Measurements from ENCODE around the gene TBK1.
"Not testable (repeated sequence)": the region's sequence is repeated elsewhere in the genome, so short reads cannot be mapped to it uniquely, and the experiment has no call there.

The TBK1 gene

DNA sequence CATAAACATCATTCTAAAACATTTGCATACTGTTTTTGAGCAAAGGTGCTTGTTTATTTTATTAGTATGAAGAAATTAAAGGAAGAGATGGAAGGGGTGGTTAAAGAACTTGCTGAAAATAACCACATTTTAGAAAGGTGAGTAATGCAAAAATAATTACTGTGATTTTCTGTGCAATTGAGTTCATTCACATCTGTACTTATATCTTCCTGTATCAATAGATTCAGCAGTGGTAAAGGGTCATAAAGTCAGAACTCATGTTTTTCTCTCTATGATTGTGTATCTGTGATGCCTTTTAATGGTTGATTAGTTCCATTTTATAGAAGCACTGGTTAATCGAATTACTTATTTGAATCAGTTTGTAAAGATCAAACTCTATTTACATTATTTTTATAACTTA lies 46.0 kb downstream of the TBK1 start:
- no peak for DNase-seq

DNA sequence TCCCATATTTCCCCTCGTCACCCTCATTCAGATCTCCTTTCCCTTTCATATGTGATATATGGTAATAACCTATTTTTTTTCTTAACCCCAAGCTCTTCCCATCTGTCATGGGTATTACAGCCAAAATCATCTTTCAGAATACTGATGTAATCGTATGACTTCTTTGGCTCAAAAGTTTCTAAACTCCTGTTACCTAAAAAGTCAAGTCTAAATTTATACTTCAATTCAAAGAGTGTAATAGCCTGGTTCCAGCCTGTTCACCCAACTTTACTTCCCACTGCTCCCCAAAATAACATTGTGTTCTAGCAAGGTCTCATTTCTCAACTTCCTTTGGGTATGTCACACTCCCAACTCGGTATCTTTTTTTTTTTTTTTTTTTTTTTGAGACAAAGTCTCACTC lies 48.5 kb downstream of the TBK1 start:
- no peak for DNase-seq

DNA sequence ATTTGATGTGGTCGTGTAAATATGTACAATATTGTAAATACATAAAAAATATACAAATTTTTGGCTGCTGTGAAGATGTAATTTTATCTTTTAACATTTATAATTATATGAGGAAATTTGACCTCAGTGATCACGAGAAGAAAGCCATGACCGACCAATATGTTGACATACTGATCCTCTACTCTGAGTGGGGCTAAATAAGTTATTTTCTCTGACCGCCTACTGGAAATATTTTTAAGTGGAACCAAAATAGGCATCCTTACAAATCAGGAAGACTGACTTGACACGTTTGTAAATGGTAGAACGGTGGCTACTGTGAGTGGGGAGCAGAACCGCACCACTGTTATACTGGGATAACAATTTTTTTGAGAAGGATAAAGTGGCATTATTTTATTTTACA lies 49.6 kb downstream of the TBK1 start:
- DNase-seq = no peak

DNA sequence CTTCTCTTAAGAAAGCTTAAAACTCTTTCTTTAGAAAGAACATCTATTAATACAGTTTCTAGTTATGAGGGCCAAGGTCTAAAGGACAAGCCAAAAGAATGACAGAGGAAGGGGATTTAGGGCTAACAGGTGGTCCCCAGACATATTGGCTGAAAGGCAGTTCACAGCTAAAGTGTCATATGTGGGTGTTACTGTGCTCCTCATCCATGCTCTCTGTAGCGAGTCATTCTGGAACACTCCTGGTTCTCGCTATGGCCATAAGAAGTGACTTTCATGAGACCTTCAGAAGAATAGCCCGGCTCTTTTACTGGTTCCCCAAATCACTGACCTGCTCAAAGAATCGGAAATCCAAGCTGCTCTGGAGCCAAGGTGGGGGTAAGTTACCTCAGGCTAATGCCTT lies 55.0 kb downstream of the TBK1 start:
- no peak for DNase-seq

DNA sequence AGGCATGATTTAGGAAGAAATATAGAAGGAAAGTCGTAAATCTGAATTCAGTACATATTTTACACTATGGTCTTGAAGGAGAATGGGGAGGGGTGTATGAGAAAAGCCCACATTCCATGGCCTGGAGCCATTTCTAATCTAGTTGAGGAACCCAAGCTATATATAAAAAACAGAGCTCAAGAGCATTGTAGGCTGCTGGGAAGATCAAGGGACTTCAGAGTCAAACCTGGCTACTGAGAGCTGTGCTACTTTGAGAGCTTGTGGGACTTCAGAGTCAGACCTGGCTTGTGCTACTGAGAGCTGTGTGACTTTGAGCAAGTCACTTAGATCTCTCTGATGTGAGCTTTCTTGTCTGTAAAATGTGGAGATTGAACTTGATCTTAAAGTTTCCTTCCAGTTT lies 58.7 kb downstream of the TBK1 start:
- DNase-seq = no peak

DNA sequence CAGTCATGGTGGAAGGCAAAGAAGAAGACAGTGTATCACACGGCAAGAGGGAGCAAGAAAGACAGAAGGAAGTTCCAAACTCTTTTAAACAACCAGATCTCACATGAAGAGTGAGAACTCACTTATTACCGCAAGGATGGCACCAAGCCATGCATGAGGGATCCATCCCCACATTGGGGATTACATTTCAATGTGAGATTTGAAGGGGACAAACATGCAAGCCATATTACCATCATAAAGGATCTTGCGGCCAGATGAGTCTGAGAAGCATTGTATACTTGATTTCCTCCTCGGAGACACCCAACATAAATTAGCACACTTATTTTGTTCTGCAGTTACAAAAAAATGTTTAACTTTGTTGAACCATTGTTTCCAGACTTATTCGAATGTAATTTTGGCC lies 66.5 kb downstream of the TBK1 start:
- DNase-seq = no peak

DNA sequence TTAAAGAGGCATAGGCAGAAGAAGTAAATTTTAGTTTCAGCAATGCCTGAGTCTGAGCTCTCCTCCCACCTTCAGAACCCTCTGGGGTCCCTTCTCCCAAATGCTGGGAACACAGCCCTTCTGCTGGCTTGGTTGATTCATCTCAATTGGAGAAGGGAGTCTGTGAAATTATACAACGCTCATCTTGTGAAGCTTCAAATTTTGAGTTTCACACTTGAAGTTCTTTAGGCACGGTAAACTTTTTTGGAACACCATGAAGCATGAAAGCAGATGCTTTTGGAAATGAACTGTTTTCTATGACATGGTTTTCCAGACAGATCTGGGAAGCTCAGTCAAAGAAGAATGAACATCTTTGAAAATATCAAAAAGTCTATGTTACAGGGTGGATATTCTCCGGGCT lies 69.9 kb downstream of the TBK1 start:
- no peak for DNase-seq

DNA sequence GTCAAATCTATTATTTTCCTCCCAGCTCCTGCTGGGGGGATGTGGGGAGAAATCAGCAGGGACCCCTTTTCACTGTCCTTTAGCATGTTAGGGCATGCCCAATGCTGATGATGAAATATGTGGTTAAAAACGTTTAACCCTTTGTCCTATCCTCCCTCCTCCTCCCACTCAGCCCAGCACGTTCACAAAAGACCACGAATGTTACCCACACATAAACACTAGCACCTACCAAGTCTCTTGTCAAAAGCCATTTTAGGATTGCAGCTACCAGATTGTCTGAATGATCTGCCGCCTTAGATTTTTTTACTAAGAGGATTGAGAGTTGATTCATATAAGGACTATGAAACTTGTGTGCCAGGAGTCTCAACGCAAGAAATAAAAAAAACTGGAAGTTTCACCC lies 70.4 kb downstream of the TBK1 start:
- DNase-seq = no peak

DNA sequence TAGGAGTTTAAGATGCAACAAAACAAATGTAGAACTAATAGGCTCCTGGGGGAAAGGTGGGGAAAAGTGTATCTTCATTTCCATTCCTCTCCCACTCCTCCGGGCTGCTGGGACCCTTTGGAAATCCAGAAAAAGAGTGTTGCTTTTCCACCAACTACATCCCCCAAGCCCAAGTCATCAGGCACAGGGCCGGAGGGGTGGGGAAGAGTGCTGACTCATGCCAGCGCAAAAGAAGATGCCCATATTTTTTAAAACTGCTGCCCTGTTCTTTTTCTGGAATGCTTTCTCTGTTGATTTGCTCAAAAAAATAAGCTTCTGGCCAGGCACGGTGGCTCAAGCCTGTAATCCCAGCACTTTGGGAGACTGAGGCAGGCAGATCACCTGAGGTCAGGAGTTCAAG lies 70.9 kb downstream of the TBK1 start:
- DNase-seq = no peak

DNA sequence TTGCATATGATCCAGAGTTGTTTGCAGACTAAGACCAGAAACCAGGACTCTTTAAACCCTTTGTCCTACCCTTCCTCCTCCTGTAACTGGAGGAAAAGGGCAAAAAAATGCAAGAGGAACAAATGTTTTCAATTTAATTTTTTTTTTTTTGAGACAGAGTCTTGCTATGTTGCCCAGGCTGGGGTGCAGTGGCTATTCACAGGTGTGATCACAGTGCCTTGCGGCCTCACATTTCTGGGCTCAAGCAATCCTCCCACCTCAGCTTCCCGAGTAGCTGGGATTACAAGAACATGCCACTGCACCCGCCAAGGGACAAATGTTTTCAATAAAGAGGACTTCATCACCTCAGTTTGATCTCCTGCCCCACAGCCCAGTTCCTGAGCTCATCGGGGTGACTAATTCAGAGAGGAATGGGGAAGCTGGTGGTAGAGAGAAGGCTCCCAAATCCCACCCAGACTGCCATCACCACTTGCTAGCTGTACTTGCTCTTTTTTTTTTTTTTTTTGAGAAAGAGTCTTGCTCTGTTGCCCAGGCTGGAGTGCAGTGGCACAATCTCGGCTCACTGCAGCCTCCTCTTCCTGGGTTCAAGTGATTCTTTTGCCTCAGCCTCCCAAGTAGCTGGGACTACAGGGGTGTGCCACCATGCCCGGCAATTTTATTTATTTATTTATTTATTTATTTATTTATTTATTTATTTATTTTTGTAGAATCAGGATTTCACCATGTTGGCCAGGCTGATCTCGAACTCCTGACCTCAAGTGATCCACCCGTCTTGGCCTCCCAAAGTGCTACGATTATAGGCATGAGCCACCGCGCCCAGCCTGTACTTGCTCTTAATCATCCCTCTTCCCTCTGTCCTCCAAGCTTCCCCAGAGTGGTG lies 71.9 kb downstream of the TBK1 start:
- not testable (repeated sequence) for DNase-seq

DNA sequence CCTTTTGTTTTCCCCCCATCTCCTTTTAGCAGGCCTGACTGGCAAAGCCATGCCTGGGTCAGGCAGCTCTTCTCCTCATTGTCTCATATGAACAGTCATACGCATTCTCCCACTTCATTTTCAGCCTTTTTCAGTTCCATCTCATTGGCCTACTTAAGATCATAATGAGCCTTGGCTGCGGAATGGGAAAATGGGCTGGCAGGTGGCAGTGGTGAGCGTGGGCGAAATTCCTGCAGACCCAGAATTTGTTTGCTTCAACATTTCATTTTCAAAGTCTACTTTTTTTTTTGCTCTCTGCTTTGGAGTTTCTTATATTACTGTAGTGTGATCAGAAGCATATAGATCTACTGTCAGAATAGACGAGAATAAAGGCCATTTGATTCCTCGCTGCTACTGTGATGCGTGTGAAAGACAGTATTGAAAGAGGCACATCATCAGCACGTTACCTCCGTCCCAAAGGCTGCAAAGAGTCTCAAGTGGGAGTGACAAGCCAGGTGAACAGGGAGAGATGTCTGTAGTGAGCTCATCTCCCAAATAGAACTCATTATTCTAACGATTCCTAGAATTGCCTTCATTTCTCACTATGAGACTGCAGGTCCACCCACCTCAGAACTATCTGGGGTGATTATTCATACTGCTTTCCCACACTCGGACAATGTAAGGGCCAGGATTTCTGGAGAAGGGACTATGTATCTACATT lies 73.7 kb downstream of the TBK1 start:
- no peak for DNase-seq

DNA sequence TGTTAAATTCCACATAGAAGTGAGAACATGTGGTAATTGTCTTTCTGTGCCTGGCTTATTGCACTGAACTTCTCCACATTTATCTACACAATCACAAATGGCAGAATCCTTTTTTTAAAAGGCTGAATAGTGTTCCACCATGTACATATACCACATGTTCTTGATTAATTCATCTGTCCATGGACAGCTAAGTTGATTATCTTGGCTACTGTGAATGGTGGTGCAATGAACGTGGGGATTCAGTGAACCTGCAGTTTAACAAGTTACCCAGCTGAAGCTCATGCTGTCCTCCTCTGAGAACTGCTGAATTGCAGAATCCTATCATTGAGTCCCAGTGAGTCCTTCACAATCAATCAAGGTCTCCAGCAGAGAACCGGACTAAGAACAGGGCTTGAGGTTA lies 74.9 kb downstream of the TBK1 start:
- no peak for DNase-seq

DNA sequence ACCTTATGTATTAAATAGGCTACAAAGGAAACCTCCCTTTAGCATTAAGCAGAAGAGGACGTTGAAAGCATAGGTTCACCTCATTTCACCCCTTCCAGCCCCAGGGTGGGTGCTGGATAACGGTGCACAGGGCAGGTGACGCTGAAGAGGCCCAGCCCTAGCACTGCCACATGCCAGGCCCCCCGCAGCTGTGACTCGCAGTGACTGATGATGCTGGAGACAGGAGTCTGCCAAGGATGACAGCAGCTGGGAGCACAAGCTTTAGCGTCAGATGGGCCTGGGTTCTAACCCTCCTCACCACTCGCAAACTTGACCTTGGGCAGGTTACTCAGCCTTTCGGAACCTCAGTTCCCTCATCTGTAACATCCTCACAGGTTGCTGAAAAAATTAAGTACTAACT lies 76.7 kb downstream of the TBK1 start:
- no peak for DNase-seq

DNA sequence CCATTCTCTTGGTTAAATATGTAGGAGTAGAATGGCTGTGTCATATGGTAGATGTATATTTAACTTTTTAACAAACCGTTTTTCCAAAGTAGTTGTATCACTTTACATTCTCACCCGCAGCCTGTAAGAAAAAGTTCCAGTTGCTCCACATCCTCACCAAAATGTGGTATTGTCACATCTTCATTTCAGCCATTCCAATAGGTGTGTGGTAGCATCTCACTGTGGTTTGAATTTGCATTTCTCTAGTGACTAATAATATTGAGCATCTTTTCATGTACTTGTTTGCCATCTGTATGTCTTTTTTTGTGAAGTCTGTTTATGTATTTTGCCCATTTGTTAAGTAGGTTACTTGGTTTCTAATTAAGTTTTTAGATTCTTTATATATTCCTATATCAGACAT lies 78.6 kb downstream of the TBK1 start:
- no peak for DNase-seq

DNA sequence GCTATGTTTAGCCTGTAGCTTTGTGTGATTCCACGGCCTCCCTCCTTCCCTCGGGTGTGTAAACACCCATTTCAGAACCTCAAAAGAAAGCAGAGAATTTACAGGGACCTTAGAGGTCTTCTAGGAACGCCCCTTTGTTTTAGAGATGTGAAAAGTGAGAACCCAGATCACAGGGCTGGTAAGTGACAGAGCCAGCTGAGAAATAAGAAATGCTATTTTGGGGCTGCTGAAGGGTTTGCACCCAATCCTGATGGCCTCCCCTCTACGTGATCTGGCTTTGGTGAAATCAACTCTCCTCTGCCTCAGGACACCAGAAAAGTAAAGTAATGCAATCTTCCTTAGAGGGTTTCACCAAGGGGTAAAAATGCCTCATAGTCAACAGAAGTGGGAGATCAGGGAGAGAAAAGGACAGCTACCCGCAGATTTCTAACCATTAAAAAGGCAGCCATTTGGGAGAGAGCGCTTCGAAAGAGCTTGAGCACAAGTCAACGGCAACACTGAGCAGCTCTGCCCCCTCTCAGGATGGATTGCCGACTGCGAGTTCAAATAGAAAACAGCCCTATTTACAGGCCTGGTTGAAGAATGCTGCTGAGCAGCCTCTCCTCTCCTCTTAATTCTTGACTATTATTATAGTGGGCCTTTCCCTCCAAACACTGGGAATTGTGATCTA lies 79.9 kb downstream of the TBK1 start:
- no peak for DNase-seq

DNA sequence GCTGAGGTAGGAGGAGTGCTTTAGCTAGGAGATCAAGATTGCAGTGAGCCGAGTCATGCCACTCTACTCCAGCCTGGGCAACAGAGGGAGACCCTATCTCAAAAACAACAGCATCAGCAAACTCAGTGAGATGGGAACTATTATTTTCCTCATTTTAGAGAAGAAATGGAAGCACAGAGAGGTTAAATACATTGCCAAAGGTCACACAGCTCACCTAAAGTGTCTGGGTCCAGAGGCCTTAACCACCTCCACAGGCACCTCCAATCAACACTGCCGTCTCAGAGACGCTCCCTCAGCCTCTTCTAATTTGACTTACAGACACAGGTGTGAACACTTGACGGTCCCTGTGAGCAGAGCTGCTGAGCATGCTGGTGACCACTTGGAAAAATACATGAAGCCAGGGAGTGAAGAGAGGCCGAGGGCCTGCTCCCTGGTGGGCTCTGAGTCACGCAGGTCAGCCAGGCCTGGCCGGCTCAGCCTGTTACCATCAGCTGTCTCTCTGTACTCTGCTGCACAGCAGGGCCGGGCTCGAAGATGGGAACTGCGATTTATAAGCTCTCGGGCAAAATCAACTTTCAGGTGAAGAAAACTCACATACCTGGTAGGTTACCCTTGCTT lies 80.9 kb downstream of the TBK1 start:
- DNase-seq = no peak

DNA sequence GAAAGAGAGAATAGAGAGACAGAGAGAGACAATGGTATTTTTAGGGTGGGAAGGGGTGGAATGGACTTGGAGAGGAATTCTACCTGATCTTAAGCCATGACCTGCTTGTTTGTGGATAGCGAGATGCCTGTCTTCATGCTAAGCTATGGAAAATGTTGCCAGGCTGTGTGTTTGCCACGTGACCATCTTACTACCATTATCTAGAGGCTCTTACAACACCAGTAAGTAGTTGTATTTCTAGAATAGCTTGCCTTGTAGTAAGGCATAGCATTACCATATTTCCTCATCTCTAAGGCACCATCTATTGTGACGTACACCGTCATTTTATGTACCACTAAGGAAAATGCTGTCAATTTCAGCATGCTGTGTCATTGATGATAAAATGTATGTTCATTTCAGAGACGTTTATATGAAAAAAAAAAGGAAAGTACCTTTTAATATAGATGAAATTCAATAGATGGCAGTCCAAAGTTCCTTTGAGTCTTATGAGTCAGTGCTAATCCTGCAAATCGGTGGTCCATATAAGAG lies 82.8 kb downstream of the TBK1 start:
- no peak for DNase-seq

DNA sequence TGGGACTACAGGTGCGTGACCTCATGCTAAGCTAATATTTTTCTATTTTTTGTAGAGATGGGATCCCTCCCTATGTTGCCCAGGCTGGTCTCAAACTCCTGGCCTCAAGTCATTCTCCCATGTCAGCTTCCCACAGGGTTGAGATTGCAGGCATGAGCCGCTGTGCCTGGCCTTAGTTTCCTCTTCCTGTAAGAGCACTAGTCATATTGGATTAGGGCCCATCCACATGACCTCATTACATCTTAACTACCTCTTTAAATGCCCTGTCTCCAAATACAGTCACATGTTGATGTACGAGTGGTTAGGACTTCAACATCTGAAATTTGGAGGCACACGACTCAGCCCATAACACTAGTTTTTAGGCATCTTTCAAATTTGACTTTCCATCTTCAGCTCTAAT lies 86.2 kb downstream of the TBK1 start:
- no peak for DNase-seq

DNA sequence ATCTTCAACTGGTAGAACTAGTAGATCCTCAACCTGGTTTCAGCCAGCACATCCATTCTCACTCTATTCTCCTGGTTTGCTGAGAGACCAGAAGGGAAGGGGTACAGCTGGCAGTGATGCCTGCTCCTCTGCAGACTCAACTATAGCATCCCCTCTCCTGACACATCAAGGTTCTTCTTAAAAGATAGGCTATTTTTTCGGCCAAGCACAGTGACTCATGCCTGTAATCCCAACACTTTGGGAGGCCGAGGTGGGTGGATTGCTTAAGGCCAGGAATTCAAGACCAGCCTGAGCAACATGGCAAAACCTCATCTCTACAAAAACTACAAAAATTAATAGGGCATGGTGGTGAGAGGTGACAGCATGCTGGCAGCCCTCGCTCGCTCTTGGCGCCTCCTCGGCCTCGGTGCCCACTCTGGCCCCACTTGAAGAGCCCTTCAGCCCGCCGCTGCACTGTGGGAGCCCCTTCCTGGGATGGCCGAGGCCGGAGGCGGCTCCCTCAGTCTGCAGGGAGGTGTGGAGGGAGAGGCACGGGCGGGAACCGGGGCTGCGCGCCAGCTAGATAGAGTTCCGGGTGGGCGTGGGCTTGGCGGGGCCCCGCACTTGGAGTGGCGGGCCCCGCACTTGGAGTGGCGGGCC lies 90.6 kb downstream of the TBK1 start:
- not testable (repeated sequence) for DNase-seq

DNA sequence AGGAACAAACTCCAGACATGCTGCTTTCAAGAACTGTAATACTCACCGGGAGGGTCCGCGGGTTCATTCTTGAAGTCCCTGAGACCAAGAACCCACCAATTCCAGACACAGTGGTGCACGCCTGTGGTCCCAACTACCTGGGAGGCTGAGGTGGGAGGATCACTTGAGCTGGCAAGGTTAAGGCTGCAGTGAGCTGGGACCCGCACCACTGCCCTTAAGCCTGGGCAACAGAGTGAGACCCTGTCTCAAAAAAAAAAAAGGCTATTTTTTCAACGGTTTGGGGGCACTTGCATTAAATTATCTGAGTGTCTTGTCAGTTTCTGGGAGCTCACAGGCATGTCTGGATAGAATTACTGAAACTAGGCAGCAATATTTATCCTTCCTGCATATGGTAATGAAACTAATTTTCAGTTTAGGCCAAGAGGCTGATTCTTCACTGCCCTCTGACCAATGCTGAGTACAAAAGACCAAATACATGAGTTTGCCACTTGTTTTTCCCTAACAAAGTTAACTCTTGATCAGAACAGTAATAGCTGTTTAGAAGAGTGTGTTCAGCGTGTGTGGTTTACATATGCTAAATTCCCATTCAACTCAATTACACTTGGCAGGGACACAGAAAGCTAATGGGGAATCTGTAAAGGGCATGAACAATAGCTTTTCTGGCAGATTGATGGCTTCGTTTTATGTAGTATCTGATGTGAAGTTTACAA lies 92.6 kb downstream of the TBK1 start:
- no peak for DNase-seq

DNA sequence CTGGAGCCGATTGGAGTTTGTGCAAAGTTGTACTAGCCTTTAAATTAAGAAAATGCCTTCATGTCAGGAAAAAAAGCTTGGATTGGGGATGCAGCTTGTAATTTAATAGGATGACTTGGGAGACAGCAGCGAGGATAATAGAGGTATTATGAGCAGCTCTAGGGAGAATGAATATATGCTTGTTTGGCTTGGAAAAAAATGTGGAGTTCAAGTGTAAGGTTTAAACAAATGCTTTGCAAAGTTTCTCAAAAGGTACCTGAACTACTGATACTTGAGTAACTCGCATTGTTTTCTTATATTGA lies 93.1 kb downstream of the TBK1 start:
- DNase-seq = no peak

DNA sequence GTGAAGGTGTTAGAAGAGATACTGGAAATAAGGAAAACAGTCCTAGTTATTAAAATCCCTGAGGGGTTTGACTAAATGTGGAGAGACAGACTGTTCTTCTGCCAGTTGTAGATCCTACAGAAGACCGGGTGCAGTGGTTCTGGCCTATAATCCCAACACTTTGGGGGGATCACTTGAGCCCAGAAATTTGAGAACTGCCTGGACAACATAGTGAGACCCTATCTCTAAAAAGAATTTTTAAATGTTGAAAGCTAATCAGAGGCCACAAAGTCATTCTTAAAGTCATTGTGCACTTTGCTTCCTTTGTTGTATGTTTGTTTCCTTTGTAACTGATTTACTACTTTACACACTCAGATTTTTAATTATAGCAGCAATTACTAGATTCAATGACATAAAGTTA lies 97.2 kb downstream of the TBK1 start:
- DNase-seq = no peak
